HG03342 (cell line): ENCODE results near the gene USP9X.
"Not testable (repeated sequence)": the region's sequence is repeated elsewhere in the genome, so short reads cannot be mapped to it uniquely, and the experiment has no call there.

Experiments
- ATAC-seq: cut with Tn5 transposase; IDR thresholded peaks from one replicate; pipeline ENCODE4 v1.9.1; 2021; ENCODE audit warnings: mild to moderate bottlenecking, moderate library complexity; ENCODE audit not compliant: unreplicated experiment

The USP9X gene

DNA sequence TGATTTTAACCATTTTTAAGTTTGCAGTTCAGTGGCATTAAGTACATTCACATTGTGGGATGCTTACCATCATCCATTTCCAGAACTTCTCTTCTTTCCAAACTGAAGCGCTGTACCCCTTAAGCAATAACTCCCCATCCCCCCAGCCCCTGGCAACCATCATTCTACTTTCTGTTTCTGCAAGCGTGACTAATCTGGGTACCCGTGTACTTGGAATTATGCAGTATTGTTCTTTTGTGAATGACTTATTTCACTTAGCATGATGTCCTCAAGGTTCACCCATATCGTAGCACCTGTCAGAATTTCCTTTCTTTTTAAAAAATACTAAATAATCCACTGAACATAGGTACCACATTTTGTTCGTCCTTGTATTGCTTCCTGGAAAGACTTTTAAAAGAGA lies 32.9 kb downstream of the USP9X start:
- no peak for ATAC-seq

DNA sequence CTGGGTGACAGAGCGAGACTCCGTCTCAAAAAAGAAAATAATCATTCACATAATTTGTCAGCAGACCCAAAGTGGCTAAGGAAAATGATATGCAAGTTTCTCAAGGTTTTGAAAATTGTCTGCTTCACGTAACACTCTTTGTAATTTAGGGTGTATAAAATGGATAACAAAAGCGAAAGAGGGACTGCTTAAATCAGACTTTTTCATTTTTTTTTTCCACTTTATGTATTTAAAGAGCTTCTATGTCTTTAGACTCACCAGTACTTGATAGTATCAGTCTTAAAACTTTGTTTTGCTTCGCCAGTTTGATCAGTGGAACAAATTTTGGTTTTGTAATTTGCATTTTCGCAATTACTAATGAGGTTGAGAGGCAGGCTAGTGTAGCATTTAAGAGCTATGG lies 34.6 kb downstream of the USP9X start:
- no peak for ATAC-seq

DNA sequence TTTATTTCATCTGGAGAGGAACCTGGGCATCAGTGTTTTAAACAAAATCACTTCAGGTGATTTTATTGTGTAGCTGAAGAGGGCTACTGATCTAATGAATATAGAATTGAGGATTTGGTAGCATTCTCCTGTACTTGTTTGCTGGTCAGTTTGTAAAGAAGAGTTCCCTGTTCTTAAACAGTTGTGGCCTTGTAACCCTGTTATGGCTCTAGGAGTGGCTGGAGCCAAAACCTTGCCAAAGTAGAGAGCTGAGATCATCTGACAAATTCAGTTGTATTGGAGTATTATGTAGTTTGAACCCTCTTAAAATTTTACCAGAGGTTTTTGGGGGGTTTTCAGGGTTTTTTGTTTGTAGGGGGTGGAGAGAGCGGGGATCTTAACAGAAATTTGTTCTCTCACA lies 36.5 kb downstream of the USP9X start:
- ATAC-seq, result no peak

DNA sequence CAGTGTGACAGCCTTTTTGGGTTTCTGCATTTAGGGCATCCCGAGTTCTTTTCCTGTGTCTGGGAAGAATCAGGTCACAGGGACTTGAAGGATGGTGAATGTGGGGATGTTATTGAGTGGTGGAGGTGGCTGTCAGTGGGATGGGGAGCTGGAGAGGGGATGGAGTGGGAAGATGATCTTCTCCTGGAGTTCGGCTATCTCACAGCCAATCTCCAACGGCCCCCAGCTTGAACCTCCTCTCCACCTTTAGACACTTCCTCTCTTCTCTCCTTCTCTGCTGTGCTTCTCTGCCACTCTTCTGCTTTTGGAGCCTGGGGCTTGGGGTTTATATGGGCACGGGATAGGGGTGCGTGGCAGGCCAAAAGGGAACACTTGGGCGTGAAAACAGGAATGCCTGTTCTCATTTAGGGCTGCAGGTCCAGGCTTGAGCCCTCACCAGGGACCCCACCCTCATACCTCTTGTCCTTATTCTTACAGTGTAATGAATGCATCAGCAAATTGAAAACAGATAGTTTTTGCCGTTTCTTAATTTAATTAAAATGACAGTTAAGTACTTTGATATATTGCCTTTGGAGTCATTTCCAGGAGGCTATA lies 37.5 kb downstream of the USP9X start:
- no peak for ATAC-seq

DNA sequence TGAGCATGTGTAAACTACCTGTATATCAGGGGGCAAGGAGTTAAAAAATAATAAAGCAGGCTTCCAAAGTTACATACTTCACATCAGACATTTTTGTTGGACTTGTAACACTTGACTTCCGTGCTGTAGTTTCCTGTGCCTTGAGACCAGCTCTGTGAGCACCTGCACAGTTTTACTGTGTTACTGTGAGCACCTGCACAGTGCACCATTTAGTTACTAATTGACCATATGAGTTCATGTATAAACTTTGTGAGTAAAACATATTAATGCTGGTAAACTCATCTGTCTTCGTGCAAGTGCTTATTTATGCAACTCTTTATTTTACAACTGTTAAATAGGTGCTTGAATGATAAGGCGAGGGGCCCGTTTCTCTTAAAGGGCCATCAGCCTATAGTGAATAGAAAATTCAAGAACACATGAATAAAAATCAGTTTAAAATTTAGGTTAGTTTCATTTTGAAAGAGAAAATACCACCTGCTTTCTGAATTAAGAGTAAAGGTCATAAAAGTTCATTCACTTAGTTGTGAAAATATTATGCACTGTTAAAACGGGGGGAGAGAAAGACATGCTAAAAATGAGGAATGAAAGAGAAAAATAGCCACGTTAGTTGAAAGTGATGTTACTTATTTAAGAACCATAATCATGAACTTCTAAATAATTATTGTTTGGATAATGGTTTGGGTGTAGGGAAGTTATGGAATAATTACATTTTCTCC lies 42.4 kb downstream of the USP9X start:
- ATAC-seq, result peak; percentile 58

DNA sequence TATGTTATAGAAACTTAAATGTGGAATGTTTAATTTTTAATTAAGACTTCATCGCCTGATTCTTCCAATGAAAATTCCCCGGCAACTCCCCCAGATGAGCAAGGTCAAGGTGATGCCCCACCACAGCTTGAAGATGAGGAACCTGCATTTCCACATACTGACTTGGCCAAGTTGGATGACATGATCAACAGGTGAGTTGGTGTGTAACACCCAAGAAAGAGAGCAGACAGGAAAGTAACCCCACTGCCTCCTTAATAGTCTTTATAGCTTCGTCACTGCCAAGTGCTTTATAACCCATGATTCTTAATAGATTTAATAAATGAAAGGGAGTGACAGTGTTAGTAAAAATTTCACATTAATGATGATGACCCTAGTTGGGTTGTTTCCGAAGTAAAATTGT lies 43.7 kb downstream of the USP9X start:
- no peak for ATAC-seq

DNA sequence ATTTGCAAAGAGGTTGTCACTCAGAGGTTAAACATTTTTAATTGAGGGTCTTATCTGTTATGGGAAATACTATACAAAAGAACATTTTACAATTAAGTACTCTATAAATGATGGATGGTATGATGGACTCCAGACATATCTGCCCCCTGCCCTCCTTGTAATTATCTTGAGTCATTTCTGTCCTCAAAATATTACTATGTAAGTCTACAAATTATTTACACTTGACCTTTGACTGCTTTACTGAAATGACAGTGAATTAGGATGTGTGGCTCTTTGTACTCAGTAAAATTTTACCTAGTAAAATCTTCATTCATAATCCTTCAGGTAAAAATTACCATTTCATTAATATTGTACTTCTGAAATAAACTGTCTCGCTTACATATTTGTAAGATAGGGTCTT lies 46.5 kb downstream of the USP9X start:
- no peak for ATAC-seq

DNA sequence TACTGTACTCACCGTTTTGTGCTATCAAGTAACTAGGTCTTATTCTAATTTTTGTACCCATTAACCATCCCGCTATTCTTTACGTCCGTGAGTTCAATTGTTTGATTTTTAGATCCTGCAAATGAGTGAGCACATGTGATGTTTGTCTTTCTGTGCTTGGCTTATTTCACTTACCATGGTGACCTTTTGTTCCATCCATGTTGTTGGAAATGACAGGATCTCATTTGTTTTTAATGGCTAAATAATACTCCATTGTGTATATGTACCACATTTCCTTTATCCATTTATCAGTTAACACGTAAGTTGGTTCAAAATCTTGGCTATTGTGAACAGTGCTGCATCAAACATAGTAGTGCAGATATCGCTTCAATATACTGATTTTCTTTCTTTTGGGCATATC lies 48.3 kb downstream of the USP9X start:
- ATAC-seq, result no peak

DNA sequence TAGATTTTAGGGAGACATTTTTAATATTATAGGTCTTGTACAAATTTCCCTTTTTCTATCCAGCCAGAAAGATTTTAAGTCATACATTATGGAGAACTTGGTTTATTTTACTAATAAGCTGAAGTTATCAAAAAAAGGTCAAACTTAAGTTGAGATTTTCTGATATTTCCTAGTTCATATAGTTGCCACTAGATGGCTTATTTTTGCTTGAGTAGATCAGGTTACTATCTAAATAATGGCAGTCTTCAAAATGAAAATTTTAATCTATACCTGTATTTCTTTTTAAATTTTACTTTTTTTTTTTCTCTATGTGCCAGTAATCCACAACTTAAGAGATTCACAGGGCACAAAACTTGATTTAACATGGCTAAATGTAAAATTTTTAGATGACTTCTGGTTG lies 52.3 kb downstream of the USP9X start:
- no peak for ATAC-seq

DNA sequence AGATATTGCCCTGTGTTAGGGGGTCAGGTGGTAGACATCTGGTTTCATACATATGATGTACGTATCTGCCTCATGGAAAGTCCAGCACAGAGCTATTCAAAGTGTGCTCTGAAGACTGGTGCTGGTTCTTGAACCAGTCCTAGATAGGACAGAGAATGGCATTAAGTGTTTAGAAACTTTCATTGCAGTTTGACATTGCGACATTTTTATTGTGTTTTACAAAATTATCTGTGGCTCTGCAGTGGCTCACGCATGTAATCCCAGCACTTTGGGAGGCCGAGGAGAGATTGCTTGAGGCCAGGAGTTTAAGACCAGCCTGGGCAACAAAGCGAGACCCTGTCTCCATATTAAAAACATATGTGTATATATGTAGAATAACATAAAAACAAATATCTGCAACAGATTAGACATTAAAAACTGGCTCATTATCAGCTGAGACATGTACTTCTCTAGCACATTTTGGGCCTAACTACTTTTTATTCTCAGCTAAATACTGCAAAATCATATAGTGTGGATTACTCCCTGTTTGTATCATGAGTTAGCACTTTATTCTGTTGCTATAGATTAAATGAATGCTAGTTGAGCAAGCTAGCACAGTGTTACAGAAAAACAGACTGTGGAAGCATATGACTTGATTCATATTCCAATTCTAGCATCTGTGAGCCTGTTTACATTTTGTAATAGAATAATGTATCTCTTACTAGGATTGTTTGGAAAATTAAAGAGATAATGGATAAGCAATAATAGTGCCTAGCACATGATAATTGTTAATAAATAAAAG lies 57.1 kb downstream of the USP9X start:
- no peak for ATAC-seq

DNA sequence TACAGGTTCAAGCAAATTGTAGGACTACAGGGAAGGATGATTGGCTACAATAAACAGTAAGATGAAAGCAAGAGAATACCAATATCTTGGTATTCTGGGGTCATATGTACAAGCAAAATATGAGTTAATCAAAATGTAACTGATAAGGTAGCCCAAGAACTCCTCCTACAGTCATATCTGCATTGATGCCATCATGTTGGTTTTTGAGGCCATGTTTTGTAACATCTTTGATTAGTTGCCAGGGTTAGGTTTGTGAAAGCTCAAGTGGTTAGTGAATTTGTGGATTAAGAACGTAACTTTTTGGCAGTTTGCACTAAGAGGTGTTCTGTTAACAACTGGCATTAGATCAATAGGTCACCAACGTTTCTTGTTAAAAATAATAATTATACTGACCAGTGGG lies 59.6 kb downstream of the USP9X start:
- no peak for ATAC-seq

DNA sequence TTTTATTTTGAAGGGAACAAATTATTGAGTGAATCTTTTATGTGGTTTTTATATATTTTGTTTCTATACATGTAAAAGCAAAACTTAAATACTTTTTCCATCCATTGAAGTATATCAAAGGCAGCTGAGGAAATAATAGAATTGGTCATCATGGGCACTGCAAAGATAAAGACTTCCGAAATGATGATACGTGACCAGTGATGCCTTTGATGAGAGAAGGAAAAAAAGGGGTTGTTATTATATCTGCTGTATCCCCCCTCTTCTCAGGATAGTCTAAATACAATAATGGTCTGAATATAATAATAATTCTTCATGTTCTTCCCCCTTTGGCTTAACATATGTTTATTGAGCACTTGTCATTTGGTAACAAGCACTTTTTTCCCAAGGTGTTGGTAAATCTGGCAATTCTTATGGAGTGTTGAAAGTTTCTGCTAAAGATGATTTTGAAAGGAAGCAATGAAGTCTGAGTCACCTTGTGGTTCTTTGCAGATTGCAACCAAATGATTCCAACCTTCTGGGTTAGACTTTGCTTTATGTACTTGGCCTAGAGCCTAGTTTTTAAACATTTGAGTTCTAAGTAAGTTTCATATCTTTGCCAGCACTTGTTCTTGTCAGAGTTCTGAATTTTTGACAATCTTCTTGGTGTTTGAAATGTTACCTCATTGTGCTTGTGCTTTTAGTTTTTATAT lies 60.8 kb downstream of the USP9X start:
- ATAC-seq, result no peak

DNA sequence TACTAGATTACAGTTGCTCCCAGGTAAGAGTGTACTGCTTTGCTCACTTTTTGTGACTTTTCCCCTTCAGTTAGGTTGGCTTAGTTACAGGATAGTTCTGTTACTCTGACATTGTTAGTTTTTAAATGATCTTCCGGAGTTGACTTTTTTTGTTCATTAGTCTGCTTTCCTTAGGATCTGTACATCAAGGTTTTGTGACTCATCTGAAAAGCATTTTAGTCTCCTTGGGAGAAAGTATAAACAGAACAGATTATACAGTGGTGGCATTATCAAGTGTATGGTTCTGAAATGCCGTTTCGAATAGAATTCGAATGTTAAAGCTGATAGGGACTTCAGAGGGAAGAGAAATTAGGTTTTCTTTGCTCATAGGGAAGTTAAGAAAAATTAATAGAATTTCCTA lies 63.3 kb downstream of the USP9X start:
- ATAC-seq, result no peak

DNA sequence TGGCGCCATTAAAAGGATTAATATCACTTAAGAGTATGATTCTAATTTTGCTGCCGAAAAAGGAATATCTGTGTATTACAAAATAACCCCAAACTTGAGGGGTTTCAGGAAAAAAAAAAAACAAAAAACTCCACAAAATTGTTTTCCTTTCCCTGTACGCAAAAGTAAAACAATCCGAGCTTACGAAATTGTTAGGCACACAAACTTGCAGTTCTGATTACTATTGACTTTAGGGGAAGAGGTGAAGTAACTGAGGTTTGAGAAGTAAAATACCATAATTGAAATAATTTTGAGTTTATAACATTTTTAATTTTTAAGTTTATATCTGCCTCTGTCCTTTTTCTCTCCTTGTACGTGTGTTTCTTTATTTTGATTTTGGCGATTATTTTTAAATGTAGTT lies 64.8 kb downstream of the USP9X start:
- ATAC-seq, result no peak

DNA sequence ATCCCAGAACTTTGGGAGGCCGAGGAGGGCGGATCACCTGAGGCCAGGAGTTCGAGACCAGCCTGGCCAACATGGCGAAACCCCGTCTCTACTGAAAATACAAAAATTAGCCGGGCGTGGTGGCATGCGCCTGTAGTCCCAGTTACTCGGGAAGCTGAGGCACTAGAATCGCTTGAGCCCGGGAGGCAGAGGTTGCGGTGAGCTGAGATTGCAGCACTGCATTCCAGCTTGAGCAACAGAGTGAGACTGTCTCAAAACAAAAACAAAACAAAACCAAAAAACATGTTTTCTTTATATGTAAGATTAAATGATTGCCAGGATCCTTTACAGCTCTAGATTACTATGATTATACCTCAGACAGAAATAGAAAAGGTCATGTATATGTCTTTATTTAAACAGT lies 66.5 kb downstream of the USP9X start:
- not testable (repeated sequence) for ATAC-seq

DNA sequence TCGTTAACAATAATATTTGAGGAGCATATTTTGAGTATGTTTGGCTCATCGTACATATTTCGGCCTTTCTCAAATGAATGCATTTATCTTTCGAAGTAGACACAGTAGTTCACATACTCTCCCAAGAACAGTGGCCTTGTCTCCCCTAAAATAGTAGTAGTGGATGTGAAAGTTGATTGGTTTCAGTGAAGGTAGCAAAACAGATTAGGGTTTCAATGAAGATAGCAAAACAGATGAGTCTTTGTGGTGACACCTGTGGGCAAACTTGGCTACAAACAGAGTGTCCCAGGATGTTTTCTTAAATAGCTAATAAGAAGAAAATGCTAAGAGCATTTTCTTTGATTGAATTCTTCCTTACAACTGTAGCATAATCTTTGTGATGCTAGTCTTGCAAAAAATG lies 67.0 kb downstream of the USP9X start:
- ATAC-seq, result no peak

DNA sequence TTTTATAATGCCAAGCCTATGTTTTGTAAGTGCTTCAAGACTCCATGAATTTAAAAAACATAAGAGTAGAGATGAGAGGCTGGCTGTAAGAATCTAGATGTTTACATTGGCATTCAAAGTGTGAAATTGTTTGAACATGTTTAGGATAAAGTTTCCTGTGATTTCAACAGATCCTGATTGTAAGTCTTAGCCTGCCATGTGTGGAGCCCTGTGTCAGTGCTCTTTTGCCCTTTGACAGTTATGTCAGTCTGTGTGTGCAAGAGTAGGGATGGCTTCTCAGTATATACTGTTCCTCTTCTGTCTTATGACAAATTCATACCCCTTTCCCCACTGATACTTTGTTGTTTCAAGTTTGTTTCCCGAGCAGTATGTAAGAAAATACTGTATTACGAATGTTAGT lies 68.2 kb downstream of the USP9X start:
- ATAC-seq, result no peak

DNA sequence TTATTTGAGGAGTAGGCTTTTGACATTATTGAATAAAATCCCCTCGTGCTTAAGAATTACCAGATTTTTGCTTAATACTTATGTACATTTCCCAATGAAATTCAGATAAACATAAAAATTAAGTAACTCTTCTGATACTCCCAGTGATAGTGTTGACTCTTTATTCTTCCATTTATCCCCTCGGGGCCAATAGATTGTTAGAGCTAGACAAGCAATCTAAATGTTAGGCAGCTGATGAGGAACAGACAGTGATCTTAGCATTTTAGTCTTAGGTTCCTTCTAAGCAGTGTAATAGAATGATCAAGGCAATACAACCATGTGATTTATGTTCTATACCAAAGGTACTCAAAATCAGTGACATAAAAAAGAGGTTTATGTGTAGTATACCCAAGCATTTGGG lies 68.7 kb downstream of the USP9X start:
- no peak for ATAC-seq

DNA sequence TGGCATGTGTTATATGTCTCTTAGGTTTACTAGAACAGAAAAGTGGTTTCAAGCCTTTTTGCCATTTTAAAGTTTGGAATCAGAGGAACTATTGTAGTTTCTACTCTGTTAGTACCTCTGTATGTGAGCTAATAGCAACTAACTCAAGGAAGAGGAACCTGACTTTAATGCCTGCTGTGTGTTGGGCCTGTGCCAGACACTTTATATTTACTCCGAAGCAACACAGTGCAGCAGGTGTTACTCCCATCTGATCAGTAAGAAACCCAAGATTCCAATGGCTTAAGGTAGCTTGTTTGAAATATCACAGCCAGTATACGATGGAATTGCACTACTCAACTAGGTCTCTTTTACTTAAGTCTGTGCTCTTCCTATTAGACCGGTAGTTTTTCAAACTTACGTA lies 79.2 kb downstream of the USP9X start:
- no peak for ATAC-seq

DNA sequence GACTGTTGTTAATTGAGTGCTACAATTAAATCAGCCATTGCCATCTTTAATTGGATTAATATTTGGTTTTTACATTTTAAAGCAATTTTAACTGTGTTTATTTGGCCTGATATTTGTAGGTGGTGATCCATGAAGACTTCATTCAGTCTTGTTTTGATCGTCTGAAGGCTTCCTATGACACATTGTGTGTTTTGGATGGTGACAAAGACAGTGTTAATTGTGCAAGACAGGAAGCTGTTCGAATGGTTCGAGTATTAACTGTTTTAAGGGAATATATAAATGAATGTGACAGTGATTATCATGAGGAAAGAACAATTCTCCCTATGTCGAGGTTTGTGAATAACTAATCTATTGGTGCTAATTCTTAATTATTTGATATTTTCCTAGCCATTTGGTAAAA lies 82.6 kb downstream of the USP9X start:
- no peak for ATAC-seq

DNA sequence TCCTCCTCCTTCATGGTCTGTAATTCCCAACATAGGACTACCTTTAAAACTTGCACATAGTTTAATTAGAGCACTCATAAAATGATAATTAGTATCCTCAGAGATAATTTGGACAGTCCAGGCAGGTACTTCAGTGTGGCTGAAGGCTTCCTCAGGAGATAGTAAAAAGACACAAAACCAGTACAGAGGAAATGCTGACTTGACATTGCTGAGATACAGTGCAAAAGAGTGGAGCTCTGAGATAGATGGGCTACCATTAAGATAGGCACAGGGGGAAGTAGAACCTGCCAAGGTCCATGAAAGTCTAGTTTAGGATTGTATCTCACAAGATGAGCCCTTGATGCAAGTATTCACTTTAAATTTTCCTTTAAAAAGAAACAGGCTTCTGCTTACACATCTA lies 91.0 kb downstream of the USP9X start:
- no peak for ATAC-seq

DNA sequence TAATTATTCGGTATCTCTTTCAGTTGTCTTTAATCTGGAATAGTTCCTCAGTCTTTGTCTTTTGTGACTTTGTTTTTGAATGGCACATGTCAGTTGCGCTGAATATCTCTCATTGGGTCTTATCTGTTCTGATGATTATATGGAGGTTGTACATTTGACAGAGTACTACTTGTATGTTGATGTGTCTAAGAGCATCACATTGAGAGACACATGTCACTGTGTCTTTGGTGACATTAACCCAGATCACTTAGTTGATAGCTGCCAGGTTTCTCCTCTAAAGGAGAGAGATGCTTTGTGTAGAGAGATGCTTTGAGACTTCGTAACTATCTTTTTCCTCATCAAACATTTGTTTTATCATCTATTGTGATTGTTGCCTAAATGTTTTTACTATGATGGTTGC lies 92.1 kb downstream of the USP9X start:
- no peak for ATAC-seq
